GM12892 (cell line): ENCODE measurements around the gene SLC7A6OS.

Experiments
- POLR2A ChIP-seq: IDR thresholded peaks from 2 replicates; pipeline ENCODE4 v1.6.1; 2011; ENCODE audit warnings: low read depth, low read length, control low read depth
- POLR2AphosphoS5 ChIP-seq: IDR thresholded peaks from 2 replicates; pipeline ENCODE4 v1.6.1; 2011; ENCODE audit warnings: low read depth, low read length, control low read depth
- TAF1 ChIP-seq: IDR thresholded peaks from 2 replicates; pipeline ENCODE4 v1.6.1; 2011; ENCODE audit warnings: low read depth, mild to moderate bottlenecking, control low read depth, low read length, borderline replicate concordance

GRCh38 chr16:68319185-68319908, 8.6 kb upstream of the SLC7A6OS start:
- TF ChIP-seq POLR2A (no peak), POLR2AphosphoS5 (no peak), TAF1 (no peak)
